ENCODE data around the gene GCAT.
A peak's percentile ranks its signal among the peaks of the same experiment; 100 is the strongest.
"Not testable (repeated sequence)": the region's sequence is repeated elsewhere in the genome, so short reads cannot be mapped to it uniquely, and the experiment has no call there.

GCAT gene

DNA sequence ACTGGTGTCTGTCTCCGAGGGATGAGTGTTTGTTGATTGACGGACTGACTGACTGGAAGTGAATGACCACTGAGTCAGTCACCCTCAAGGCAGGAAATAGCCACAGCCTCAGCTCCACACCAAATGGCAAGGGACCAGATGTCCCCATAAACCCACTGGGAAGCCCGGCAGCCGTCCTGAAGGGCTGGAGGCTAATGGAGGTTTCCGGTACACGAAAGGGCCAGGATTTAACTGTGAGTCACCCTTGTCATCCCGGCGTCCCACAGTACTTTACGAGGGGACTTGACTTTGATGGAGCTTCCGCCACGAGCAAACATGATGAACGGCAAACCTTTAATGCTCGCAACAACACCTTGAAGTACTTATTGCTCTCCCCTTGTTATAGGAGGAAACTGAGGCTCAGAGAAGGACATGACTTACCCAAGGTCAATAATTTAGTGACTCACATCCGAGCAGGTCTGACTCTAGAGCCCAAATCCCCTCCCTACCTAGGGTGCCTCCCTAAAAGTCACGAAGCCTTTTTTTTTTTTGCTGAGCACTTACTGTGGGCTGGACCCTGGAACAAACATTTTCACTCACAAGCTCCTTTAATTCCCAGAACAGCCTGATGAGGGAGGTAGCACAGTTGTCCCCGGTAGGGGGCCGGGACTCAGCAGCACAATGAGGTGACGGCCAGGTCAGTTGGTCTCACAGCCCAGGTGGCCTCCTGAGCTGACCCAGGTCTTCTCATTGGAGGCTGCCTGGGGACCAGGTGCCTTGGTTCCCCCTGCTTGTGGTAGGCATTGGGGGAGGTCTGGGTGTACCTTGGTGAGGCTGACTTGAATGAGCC lies 25.2 kb upstream of the GCAT start:
- no peak for DNase-seq

DNA sequence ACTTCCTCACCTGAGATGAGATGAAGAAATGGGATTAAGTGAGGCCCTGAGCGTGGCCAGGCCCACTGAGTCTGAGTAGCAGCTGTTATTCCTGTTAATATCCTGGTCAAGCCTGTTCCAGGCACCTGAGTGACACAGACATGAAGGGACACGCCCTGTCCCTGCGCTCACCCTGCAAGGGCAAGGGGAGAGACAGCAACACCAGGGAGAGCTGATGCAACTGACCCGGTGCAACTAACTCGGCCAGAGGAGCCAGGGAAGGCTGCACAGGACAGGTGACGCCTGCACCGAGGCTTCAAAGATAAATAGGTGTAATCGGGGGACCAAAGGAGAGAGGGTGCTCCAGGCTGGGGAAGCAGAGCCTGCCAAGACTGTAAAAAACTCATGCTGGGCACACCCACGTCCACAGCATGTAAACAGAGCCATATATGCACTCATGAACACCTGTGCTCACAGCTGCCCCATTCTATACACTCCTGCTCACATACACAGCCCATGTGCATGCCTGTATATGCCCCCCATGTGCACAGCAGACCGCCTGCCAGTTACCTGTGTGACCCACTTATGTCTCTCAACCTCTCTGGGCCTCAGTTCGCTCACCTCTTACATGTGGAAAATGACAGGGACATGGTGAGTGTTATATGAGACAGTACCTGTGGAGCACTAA lies 22.8 kb upstream of the GCAT start:
- no peak for DNase-seq

DNA sequence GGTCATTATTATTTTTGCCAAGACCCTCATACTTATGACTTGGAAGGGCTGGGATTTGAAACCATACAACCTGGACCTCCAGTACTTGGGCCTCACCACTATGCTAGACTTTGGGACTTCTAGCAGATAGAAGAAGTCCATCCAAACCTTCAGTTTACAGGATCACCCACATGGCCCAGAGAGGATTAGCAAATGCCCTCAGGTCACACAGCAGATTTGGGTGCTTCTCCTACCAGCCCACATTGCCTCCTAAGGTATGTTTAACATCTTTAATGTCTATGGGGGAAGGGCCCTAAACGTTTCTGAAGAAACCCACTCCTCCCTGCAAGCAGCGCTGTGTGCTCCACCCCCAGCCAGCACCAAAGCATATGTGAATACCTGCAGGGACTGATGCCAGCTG lies 17.5 kb upstream of the GCAT start:
- no peak for DNase-seq

DNA sequence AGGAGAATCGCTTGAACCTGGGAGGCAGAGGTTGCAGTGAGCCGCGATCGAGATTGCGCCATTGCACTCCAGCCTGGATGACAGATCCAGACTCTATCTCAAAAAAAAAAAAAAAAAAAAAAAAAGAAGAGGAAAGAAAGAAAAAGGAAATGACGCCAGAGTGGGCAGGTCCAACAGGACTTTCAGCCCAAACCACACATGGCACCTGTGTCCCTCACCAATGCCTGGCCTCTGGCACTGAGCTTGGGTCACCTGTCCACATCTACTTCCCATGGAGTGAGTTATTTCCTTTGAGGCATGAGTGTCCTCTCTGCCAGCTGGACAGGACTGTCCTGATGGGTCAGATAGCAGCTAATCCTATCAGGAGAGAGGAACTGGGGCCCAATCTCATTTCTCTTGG lies 15.2 kb upstream of the GCAT start:
- DNase-seq, result no peak

DNA sequence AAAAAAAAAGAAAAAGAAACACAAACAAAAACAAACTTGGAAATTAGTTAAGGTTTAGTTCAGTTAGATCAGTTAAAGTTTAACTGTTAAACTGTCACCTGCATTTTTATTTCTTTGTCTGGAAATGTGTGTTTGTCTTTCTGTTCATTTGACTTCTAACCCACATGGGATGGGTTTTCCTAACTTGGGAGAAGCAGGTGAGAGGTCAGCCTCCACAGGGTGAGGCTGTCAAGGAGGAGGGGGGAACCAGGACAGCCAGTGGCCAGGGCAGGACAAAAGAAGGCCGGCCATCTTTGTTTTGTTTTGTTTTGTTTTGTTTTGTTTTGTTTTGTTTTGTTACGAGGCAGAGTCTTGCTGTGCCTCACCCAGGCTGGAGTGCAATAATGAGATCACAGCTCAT lies 13.4 kb upstream of the GCAT start:
- DNase-seq, result no peak

DNA sequence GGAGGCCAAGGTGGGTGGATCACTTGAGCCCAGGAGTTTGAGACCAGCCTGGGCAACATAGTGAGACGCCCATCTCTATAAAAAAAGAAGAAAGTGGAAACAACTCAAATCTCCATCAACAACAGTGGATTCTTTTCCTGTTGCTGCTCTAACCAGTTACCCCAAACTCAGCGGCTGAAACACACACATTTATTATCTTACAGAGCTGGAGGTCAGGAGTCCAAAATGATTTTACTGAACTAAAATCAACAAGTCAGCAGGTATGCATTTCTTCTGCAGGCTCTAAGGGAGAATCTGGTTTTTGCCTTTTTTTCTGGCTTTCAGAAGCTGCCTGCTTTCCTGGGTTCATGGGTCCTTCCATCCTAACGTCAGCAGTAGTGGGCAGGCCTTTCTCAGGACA lies 11.7 kb upstream of the GCAT start:
- DNase-seq, result no peak

DNA sequence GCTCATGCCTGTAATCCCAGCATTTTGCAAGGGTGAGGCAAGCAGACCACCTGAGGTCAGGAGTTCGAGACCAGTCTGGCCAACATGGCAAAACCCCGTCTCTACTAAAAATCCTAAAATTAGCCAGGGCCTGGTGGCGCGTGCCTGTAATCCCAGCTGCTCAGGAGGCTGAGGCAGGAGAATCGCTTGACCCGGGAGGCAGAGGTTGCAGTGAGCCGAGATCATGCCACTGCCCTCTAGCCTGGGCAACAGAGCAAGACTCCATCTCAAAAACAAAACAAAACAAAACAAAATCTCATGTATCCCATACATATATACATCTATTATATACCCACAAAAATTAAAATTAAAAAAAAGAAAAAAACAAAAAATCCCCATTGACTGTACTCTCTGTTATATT lies 10.5 kb upstream of the GCAT start:
- DNase-seq, result not testable (repeated sequence)

DNA sequence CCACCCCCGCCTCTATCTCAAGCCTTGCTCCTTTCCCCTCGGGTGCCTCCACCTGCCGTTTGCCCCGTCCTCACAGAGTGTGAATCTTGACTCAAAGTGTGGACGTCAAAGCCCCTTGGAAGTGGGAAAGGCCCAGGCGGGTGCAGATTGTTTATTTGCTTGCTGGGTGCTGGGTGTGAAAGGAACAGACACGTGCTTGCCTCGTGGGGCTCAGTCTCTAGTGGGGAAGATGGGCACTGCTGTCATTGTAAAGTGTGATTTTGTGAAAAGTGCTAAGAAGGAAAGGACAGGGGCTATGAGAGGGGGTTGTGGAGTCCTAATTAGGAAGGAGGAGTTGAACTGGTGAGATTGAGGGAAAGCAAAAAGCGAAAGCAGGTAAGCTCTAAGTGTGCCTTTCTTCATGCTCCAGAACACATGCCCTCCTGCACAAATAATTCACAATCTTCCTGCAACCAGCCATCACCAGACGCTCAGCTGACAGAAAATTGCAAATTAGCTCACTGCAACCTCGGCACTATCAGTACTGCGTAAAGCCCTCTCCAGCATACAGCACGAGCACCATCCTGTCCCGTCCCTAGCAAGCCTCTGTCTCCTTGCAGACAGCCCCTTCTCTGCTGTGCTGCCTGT lies 9.7 kb upstream of the GCAT start:
- no peak for DNase-seq

DNA sequence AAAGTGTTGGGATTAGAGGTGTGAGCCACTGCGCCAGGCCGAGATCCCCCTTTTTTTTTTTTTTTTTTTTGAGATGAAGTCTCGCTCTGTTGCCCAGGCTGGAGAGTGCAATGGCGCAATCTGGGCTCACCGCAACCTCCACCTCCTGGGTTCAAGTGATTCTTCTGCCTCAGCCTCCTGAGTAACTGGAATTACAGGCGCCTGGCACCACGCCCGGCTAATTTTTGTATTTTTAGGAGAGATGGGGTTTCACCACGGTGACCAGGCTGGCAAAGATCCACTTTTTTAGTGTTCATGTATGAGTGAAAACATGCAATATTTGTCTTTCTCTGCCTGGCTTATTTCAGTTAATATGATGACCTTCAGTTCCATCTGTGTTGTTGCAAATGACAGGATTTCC lies 7.8 kb upstream of the GCAT start:
- DNase-seq, result not testable (repeated sequence)

DNA sequence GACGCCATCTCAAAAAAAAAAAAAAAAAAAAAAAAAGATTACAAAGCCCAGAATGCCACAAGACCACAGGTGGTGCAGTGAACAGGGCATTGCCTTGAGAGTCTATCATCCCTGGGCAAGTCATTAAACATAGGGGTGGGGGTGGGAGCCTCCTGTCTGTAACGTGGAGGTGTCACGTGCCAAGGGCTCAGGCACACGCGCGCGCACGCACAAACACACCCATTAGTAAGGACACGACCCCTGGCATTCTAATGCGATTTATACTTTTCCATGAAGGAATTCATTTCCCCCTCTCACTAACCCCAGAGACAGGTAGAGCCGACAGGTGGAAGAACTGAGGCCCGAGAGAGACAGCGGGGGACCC lies 5.8 kb upstream of the GCAT start:
- DNase-seq, result no peak

DNA sequence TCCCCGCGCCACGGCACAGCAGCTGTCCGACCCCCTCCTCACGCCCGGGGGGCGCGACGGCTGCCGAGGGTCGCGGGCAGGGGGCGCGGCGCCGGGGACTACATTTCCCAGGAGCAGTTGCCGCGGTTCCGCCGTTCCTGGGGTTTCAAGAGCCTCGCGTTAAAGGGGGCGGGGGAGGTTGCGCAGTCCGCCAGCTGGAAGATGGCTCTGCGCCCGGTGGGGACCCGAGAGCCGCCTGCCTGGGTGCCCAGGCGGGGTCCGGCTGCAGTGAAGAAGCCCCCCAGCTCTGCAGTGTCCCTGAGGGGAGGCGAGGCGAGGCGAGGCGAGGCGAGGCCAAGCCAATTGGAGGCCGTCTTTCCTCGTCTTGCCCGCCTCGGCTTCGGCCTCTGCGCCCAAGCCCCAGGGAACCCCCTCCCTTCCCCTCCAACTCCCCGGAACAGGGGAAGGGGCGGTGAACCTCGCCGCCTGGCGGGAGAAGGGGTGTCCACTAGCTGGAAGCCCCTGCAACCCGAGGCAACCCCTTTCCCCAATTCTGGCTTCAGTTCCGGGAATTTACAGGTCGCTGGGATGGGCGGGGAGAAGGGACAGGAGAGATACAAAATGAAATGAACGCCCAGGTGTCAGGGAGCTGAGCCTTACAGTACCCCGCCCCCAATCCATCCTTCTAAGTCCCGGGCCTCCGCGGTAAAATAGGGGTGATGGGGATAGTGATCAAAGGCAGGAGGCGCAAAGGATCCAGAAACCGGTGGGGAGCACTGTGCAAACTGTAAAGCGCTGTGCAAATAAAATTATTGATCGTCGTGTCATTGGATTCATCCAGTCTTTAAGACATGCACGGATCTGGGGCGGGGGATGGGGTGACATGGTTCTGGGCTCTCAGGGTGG lies 5.2 kb upstream of the GCAT start:
- DNase-seq, result peak in 1 of 2 experiments; percentile 48

DNA sequence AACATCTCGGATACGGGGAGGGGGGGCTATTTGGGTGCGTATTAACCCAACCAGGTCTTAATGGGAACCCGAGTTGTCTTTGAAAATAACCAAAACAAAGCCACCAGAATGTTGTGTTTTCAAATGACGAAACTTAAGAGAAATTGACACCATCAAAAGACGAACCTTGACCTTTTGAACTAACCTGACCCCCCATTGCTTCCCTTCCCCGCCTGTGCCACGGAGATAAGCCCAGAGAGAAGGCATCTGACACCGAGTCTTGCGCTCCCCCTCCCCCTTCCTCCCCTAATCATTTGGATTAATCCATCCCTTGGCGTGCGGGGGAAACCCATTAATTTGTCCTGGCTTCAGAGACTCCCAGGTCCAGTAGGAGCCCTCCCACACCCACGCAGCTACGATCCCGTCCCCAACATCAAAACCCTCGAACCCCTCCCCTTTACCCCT lies 4.5 kb upstream of the GCAT start:
- DNase-seq, result no peak

DNA sequence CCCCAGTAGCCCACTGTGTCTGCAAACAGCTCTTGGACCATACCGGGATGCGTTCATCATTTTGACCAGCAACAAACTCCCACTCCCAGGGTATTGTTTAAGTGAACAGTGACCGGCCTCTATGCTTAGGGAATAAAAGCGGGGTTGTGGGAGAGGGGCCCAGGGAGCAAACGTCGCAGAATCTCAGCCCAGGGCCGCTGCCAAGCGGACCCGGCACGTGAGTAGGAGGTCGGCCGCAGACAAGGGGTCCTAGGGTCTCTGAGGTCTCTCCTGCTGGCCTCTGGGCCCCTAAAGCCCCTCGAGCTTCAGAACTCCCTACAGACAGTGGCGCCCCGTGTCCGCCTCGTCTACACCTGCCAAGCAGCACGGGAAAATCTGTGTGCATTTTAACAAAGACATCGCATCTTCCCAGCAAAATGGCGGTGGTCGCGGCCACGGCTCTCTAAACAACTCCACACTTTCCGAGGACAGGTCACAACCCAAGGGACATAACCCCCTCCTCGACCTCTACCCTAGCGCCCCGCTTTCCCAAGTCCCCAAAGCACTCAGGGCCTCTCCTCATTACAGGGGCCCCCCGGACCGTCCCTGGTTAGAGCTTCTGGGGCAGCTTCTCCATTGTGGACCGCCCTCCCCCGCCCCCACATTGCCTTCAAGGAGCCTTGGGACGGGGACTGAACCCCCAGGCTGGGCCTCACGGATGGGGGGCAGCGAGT lies 3.9 kb upstream of the GCAT start:
- no peak for DNase-seq

DNA sequence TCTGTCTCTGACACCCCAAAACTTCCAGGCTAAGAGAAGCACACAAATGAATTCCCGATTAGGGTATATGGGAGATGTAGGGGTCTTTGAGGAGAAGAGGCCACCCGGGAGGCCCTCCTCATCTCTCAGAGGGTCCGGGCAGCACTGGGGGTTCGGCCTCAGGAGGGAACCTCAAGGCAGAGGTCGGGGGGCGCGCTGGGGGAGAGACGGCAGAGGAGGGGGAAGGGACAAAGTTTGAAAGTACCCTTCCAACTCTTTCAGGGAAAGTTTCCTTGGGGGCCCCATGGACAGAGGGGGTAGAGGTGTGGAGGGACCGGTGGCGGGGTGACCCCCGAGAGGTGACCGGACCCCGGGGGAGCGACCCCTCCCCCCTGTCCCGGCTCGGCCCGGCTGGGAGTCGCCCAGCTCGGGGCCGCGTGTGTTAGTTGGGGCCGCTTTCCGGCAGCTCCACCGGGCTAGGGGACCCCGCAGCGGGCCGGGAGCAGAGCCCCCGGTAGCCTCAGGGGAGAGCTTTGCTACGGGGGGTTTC lies 3.3 kb upstream of the GCAT start:
- DNase-seq, result peak in 1 of 2 experiments; percentile 34

DNA sequence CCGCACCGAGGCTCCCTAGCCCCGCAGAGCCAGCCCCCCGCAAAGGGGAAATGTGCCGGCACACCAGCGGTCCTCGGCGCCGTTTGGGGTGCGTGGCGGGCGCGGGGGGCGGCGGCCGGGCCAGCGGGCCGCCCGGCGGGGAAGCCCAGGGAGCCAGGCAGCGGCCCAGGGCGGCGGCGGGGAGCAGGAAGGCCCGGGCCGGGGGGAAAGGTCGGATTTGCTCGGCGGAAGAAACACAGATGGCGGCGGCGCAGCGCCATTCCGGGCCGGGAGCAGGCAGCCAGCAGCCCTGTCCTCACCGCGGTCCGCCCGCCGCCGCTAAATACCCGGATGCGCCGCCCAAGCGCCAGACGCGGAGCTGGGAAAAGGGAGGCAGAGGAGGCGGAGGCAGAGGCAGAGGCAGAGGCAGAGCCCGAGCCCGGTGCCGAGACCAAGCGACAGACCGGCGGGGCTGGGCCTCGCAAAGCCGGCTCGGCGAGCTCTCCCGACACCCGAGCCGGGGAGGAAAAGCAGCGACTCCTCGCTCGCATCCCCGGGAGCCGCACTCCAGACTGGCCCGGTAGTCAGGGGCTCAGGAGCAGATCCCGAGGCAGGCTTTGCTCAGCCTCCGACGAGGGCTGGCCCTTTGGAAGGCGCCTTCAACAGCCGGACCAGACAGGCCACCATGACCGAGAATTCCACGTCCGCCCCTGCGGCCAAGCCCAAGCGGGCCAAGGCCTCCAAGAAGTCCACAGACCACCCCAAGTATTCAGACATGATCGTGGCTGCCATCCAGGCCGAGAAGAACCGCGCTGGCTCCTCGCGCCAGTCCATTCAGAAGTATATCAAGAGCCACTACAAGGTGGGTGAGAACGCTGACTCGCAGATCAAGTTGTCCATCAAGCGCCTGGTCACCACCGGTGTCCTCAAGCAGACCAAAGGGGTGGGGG lies 2.6 kb upstream of the GCAT start:
- peak; percentile 82 to 88 for DNase-seq

DNA sequence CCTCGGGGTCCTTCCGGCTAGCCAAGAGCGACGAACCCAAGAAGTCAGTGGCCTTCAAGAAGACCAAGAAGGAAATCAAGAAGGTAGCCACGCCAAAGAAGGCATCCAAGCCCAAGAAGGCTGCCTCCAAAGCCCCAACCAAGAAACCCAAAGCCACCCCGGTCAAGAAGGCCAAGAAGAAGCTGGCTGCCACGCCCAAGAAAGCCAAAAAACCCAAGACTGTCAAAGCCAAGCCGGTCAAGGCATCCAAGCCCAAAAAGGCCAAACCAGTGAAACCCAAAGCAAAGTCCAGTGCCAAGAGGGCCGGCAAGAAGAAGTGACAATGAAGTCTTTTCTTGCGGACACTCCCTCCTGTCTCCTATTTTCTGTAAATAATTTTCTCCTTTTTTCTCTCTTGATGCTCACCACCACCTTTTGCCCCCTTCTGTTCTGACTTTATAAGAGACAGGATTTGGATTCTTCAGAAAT lies 1.9 kb upstream of the GCAT start:
- no peak for DNase-seq

DNA sequence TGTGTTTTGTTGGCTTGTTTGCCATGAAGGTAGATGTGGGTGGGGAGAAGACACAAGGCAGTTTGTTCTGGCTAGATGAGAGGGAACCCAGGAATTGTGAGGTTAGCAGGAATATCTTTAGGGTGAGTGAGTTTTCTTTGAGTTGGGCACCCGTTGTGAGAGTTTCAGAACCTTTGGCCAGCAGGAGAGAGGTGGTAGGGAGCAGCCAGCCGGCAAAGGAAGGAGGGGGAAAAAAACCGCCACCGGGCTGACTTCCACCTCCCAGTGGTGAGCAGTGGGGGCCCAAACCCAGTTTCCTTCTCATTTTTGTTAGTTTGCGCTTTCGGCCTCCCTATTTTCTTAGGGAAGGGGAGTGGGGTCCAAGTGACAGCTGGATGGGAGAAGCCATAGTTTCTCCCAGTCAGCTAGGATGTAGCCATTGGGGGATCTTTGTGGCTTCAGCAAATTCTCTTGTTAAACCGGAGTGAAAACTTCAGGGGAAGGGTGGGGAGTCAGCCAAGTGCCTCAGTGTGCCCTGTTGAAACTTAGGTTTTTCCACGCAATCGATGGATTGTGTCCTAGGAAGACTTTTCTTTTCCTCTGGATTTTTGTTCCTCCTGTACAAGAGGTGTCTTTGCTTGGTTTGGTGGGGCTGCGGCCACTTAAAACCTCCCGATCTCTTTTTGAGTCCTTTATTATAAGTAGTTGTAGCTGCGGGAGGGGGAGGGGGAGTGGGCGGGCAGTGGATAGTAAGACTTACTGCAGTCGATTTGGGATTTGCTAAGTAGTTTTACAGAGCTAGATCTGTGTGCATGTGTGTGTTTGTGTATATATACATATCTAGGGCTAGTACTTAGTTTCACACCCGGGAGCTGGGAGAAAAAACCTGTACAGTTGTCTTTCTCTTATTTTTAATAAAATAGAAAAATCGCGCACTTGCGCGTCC lies 1.1 kb upstream of the GCAT start:
- no peak for DNase-seq

DNA sequence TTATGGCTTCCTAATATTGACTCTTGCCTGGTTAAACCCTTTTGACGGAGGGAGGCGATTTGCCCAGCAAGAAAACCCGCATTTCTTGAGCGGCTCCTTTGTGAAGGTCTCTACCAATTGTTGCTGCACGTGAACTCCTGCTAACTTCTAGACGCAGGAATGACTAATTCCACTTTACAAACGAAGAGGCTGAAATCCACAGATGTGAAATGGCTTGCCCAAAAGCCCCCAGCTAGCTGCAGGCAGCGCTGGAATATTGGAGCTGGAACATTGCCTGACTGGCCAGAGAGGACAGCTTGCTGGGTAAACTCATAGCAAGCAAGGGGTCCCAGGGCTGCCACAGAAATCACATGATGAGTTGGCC lies 542 bp downstream of the GCAT start:
- no peak for DNase-seq

DNA sequence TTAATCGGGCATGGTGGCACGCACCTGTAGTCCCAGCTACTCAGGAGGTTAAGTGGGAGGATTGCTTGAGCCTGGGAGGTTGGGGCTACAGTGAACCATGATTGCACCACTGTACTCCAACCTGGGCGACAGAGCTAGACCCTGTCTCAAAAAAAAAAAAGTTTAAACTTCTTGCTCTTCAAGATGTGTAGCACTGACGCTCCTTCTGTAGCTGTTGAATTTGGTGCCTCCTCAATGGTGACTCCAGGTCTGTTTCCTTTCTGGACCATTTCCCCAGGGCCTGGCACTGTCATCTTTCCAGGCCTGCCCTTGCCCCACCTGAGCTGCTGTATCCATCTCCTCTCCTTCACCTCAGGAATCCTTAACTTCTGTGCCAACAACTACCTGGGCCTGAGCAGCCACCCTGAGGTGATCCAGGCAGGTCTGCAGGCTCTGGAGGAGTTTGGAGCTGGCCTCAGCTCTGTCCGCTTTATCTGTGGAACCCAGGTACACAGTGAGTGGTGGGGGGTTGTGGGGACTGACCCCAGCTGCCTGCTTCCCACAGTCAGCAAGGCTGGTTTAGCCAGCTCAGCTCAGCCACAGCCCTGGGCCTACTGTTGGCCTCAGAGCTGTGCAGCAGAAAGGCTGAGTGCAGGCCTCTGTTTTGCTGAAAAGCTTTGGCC lies 2.1 kb downstream of the GCAT start:
- DNase-seq, result no peak
